GM18519 (cell line): Measurements from ENCODE around the gene KIRREL2.
"Not testable (repeated sequence)": the region's sequence is repeated elsewhere in the genome, so short reads cannot be mapped to it uniquely, and the experiment has no call there.

Experiments
- ATAC-seq: cut with Tn5 transposase; IDR thresholded peaks from one replicate; pipeline ENCODE4 v1.9.1; 2021; ENCODE audit warnings: mild to moderate bottlenecking, moderate library complexity; ENCODE audit not compliant: unreplicated experiment, low FRiP score

KIRREL2 gene

GRCh38 chr19:35868823-35869326, 12.2 kb downstream of the KIRREL2 start:
- ATAC-seq, result no peak

- no peak for ATAC-seq
These were observed 12.8 kb downstream of the KIRREL2 start for GRCh38 chr19:35869327-35870123.

GRCh38 chr19:35870124-35870736, 13.5 kb downstream of the KIRREL2 start:
- not testable (repeated sequence) for ATAC-seq

GRCh38 chr19:35870798-35871197, 14.1 kb downstream of the KIRREL2 start:
- ATAC-seq, result no peak

GRCh38 chr19:35871611-35872010, 14.9 kb downstream of the KIRREL2 start:
- no peak for ATAC-seq

GRCh38 chr19:35872180-35872579, 15.5 kb downstream of the KIRREL2 start:
- no peak for ATAC-seq

GRCh38 chr19:35874392-35874930, 17.8 kb downstream of the KIRREL2 start:
- ATAC-seq, result no peak

- no peak for ATAC-seq
These were observed 22.4 kb downstream of the KIRREL2 start for GRCh38 chr19:35879068-35879467.

GRCh38 chr19:35879770-35880317, 23.1 kb downstream of the KIRREL2 start:
- ATAC-seq, result no peak

- no peak for ATAC-seq
These were observed 25.6 kb downstream of the KIRREL2 start for GRCh38 chr19:35882114-35882832.

- no peak for ATAC-seq
These were observed 27.2 kb downstream of the KIRREL2 start for GRCh38 chr19:35883882-35884281.

- ATAC-seq, result no peak
These were observed 28.6 kb downstream of the KIRREL2 start for GRCh38 chr19:35885225-35885738.

- no peak for ATAC-seq
These were observed 29.2 kb downstream of the KIRREL2 start for GRCh38 chr19:35885904-35886303.

GRCh38 chr19:35887197-35887596, 30.5 kb downstream of the KIRREL2 start:
- ATAC-seq, result no peak

- no peak for ATAC-seq
These were observed 31.7 kb downstream of the KIRREL2 start for GRCh38 chr19:35888398-35888797.

GRCh38 chr19:35889370-35890112, 32.8 kb downstream of the KIRREL2 start:
- ATAC-seq, result no peak

- no peak for ATAC-seq
These were observed 33.5 kb downstream of the KIRREL2 start for GRCh38 chr19:35890113-35890650.

- ATAC-seq, result not testable (repeated sequence)
These were observed 35.1 kb downstream of the KIRREL2 start for GRCh38 chr19:35891819-35892218.

- ATAC-seq, result no peak
These were observed 37.6 kb downstream of the KIRREL2 start for GRCh38 chr19:35894342-35894741.
